ENCODE results near the gene ZBTB49. TPM values are rescaled to one million over a fixed set of nuclear protein-coding genes. Genes with fewer than 3 reads are reported as not detected.

Gene ZBTB49
- total RNA-seq, 1 experiment from 2014 or later, result 7.2 TPM

DNA sequence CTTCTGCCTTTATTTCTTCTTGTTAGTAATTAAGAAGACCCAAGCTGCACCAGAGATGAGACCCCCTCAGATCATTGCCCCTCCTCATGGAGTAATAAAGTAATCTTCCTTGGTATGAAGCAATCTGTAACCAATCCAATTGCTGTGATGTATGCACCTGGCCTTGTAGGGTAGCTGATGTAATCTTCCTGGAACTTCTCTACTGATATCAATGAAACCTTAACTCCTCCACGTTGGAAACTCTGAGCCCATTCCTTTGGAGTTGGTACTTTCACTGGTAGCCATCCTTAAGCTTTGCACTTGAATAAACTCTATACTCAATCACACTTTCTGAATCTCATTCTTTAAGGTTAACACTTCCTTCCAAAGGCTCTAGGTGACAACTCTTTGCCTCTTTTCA is 65.3 kb downstream of the ZBTB49 start:
- no peaks in the 10 kb centered on the region for H3K27me3 ChIP-seq (replicated peaks; ENCODE audit: control insufficient read depth, insufficient read depth, low read length)
- H3K9me3 ChIP-seq, result no peaks in the 10 kb centered on the region
- Mint-ChIP-seq H3K27me3 (ENCODE audit: insufficient read depth, unreplicated experiment) (no peaks in the 10 kb centered on the region), H3K9me3 (ENCODE audit: unreplicated experiment) (no peaks in the 10 kb centered on the region), H3K4me3 (ENCODE audit: unreplicated experiment) (no peak overlapping the region), H3K36me3 (ENCODE audit: insufficient read depth, unreplicated experiment) (no peaks in the 10 kb centered on the region), H3K27ac (ENCODE audit: unreplicated experiment) (no peak overlapping the region), H3K4me1 (ENCODE audit: low read depth, unreplicated experiment) (no peaks in the 10 kb centered on the region)
- no peak for TF ChIP-seq CTCF (IDR thresholded peaks at IDR 0.05; ENCODE audit: insufficient read depth in 1 of 2, low read depth in 1 of 2, low read length in 1 of 2, severe bottlenecking in 1 of 2, unreplicated experiment in 1 of 2)
- no peaks in the 10 kb centered on the region for H3K36me3 ChIP-seq (ENCODE audit: control insufficient read depth, insufficient read depth, low read length)
- POLR2A ChIA-PET, result no interaction called here
- no peak overlapping the region for H3K4me3 ChIP-seq (ENCODE audit: low read depth, low read length)
- intact Hi-C loops (cut with micrococcal nuclease; ENCODE audit: unreplicated experiment), result no loop called here
- no peak for DNase-seq
- CTCF ChIA-PET, result no interaction called here
- no peaks in the 10 kb centered on the region for H3K4me1 ChIP-seq
- no TSS peak for BruUV-seq (replicated peaks)

DNA sequence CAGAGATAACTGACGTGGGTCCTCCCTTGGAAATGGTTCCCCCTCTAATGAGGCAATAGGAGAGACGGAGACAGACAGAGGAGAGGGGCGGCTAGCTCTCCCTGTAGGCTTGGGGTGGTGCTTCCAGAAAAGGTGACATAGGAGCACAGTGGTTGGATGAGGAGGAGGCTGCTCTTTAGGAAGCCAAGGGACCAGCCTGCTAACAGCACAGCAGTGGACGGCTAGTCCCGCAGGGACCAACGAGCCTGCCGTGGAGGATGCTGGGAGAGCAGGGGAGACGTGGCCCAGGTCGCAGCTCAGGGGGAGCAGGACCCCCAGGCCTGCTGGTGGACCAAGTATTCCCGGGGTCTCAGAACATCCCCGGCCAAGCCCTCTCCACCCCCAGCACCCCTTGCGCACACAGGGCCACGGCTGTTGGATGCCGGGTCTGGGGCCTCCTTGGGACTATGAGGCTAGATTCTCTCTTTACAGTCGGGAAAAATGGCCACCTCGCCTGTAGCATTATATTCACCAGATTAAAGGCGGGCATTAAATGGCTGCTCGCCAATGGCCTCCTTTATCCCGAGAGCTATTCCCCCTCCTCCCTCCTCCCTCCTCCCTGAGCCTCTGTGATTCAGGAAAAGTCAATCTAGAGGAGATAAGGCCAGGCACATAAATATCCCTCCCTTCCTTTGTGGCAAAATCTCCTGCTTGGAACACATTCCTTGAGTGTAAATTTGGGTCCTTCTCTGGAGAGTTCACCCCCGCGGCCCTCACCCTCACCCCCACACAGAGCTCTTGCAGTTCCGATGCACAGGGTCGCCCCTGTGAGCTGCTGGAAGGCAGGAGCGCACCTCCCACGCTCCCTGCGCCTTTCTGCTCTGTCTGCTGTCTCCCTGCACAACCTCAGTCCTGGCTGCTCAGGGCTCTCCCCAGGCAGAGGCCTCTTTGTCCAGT is 66.3 kb downstream of the ZBTB49 start:
- no peak for TF ChIP-seq CTCF (IDR thresholded peaks at IDR 0.05; ENCODE audit: insufficient read depth in 1 of 2, low read depth in 1 of 2, low read length in 1 of 2, severe bottlenecking in 1 of 2, unreplicated experiment in 1 of 2)
- H3K27me3 ChIP-seq (replicated peaks; ENCODE audit: control insufficient read depth, insufficient read depth, low read length), result no peaks in the 10 kb centered on the region
- DNase-seq, result no peak
- Mint-ChIP-seq H3K27me3 (ENCODE audit: insufficient read depth, unreplicated experiment) (no peaks in the 10 kb centered on the region), H3K4me1 (ENCODE audit: low read depth, unreplicated experiment) (no peaks in the 10 kb centered on the region), H3K4me3 (ENCODE audit: unreplicated experiment) (no peak overlapping the region), H3K9me3 (ENCODE audit: unreplicated experiment) (no peaks in the 10 kb centered on the region), H3K36me3 (ENCODE audit: insufficient read depth, unreplicated experiment) (no peaks in the 10 kb centered on the region), H3K27ac (ENCODE audit: unreplicated experiment) (no peak overlapping the region)
- ChIA-PET CTCF (no interaction called here), POLR2A (no interaction called here)
- intact Hi-C loops (cut with micrococcal nuclease; ENCODE audit: unreplicated experiment), result no loop called here
- H3K4me3 ChIP-seq (ENCODE audit: low read depth, low read length), result no peak overlapping the region
- H3K36me3 ChIP-seq (ENCODE audit: control insufficient read depth, insufficient read depth, low read length), result no peaks in the 10 kb centered on the region
- H3K4me1 ChIP-seq, result no peaks in the 10 kb centered on the region
- BruUV-seq (replicated peaks), result no TSS peak
- H3K9me3 ChIP-seq, result no peaks in the 10 kb centered on the region

- Histone ChIP-seq H3K4me1 (no peaks in the 10 kb centered on the region), H3K4me3 (ENCODE audit: low read depth, low read length) (no peak overlapping the region), H3K27me3 (replicated peaks; ENCODE audit: control insufficient read depth, insufficient read depth, low read length) (no peaks in the 10 kb centered on the region), H3K36me3 (ENCODE audit: control insufficient read depth, insufficient read depth, low read length) (no peaks in the 10 kb centered on the region), H3K9me3 (no peaks in the 10 kb centered on the region)
- intact Hi-C loops (cut with micrococcal nuclease; ENCODE audit: unreplicated experiment), result no loop called here
- Mint-ChIP-seq H3K4me1 (ENCODE audit: low read depth, unreplicated experiment) (no peaks in the 10 kb centered on the region), H3K9me3 (ENCODE audit: unreplicated experiment) (no peaks in the 10 kb centered on the region), H3K27ac (ENCODE audit: unreplicated experiment) (no peak overlapping the region), H3K4me3 (ENCODE audit: unreplicated experiment) (no peak overlapping the region), H3K27me3 (ENCODE audit: insufficient read depth, unreplicated experiment) (no peaks in the 10 kb centered on the region), H3K36me3 (ENCODE audit: insufficient read depth, unreplicated experiment) (no peaks in the 10 kb centered on the region)
- no TSS peak for BruUV-seq (replicated peaks)
- peak in 1 of 2 experiments; percentile 8 for DNase-seq
- ChIA-PET POLR2A (no interaction called here), CTCF (no interaction called here)
- TF ChIP-seq CTCF (IDR thresholded peaks at IDR 0.05; ENCODE audit: insufficient read depth in 1 of 2, low read depth in 1 of 2, low read length in 1 of 2, severe bottlenecking in 1 of 2, unreplicated experiment in 1 of 2), result no peak
Measured at GRCh38 chr4:4358093-4358854, 68.2 kb downstream of the ZBTB49 start.

Measured in Caco-2 (cell line).